Glutamatergic neuron (in vitro differentiated cells): ENCODE data around the gene MRPL28. TPM values are rescaled to one million over a fixed set of nuclear protein-coding genes. Genes with fewer than 3 reads are reported as not detected.

Experiments
- DNase-seq: peaks from one replicate; pipeline ENCODE4 v3.0.0; 2022
- H3K27ac Mint-ChIP-seq: one replicate; pipeline ENCODE4 v1.8.0; 2020; ENCODE audit warnings: mild to moderate bottlenecking, mixed read lengths, inconsistent platforms; ENCODE audit not compliant: unreplicated experiment
- H3K27me3 Mint-ChIP-seq: one replicate; pipeline ENCODE4 v1.8.0; 2020; ENCODE audit warnings: mild to moderate bottlenecking, moderate library complexity, mixed read lengths, inconsistent platforms; ENCODE audit not compliant: unreplicated experiment
- H3K36me3 Mint-ChIP-seq: one replicate; pipeline ENCODE4 v1.8.0; 2020; ENCODE audit warnings: mild to moderate bottlenecking, mixed read lengths, inconsistent platforms; ENCODE audit not compliant: unreplicated experiment
- H3K4me1 Mint-ChIP-seq: one replicate; pipeline ENCODE4 v1.8.0; 2020; ENCODE audit warnings: mild to moderate bottlenecking, low read depth, mixed read lengths, inconsistent platforms; ENCODE audit not compliant: unreplicated experiment
- H3K4me3 Mint-ChIP-seq: one replicate; pipeline ENCODE4 v1.8.0; 2020; ENCODE audit warnings: mild to moderate bottlenecking, mixed read lengths, inconsistent platforms; ENCODE audit not compliant: unreplicated experiment
- H3K9me3 Mint-ChIP-seq: one replicate; pipeline ENCODE4 v1.8.0; 2020; ENCODE audit warnings: mild to moderate bottlenecking, moderate library complexity, mixed read lengths, inconsistent platforms; ENCODE audit not compliant: unreplicated experiment
- CTCF ChIP-seq: fragments of 200-600 bp; sonication (generic); IDR thresholded peaks from one replicate; pipeline ENCODE4 v1.5.0; 2021; ENCODE audit not compliant: partially characterized antibody, unreplicated experiment
- total RNA-seq: library from RNA; stranded (reverse); fragmentation: NEBNext Ultra II Directional; extraction: Animal tissue kit (Norgen Biotek cat#: 25700); gene quantifications from one replicate; pipeline ENCODE4 v1.2.1, GENCODE V29; 2021; ENCODE audit not compliant: unreplicated experiment

The MRPL28 gene
- total RNA-seq, 1 donor from 2014 or later: 69.6 TPM

GRCh38 chr16:353404-354290, 16.7 kb downstream of the MRPL28 start:
- peaks cover 4% of the 10 kb centered on the region for H3K9me3 Mint-ChIP-seq
- TF ChIP-seq CTCF: no peak
- H3K4me1 Mint-ChIP-seq: no peaks in the 10 kb centered on the region
- no peak overlapping the region for H3K27ac Mint-ChIP-seq
- DNase-seq: no peak
- no peaks in the 10 kb centered on the region for H3K36me3 Mint-ChIP-seq
- H3K27me3 Mint-ChIP-seq: no peaks in the 10 kb centered on the region
- H3K4me3 Mint-ChIP-seq: peak overlapping the region; percentile 52

GRCh38 chr16:352547-353403, 17.6 kb downstream of the MRPL28 start, which contains the start of gene AXIN1:
TSS of gene AXIN1 (minus strand) at chr16:352723. CDS start at chr16:347025, 5,698 bp downstream.
- H3K36me3 Mint-ChIP-seq: no peaks in the 10 kb centered on the region
- peak; percentile 99 for DNase-seq
- H3K9me3 Mint-ChIP-seq: peaks cover 4% of the 10 kb centered on the region
- peak; percentile 65 for TF ChIP-seq CTCF
- no peaks in the 10 kb centered on the region for H3K27me3 Mint-ChIP-seq
- H3K27ac Mint-ChIP-seq: no peak within 1 kb of the TSS
- H3K4me1 Mint-ChIP-seq: no peaks in the 10 kb centered on the region
- H3K4me3 Mint-ChIP-seq: peak within 1 kb of the TSS; percentile 92

- H3K9me3 Mint-ChIP-seq: peaks cover 7% of the 10 kb centered on the region
- H3K36me3 Mint-ChIP-seq: peaks cover 3% of the 10 kb centered on the region
- H3K27ac Mint-ChIP-seq: no peak overlapping the region
- no peak for TF ChIP-seq CTCF
- no peaks in the 10 kb centered on the region for H3K27me3 Mint-ChIP-seq
- peak overlapping the region; percentile 92 for H3K4me3 Mint-ChIP-seq
- DNase-seq: no peak
- no peaks in the 10 kb centered on the region for H3K4me1 Mint-ChIP-seq
Measured at GRCh38 chr16:351804-352520, 18.4 kb downstream of the MRPL28 start.

- H3K27ac Mint-ChIP-seq: no peak overlapping the region
Measured at GRCh38 chr16:350203-350602, 20.1 kb downstream of the MRPL28 start.

More at GRCh38 chr16:350203-350602, 20.1 kb downstream of the MRPL28 start:
- no peak for TF ChIP-seq CTCF
- Mint-ChIP-seq H3K27me3 (no peaks in the 10 kb centered on the region), H3K9me3 (peaks cover 8% of the 10 kb centered on the region), H3K4me3 (no peak overlapping the region), H3K4me1 (no peaks in the 10 kb centered on the region), H3K36me3 (peaks cover 5% of the 10 kb centered on the region)
- DNase-seq: no peak
